Activated CD4-positive, alpha-beta T cell treated with anti-CD3 and anti-CD28 coated beads, Interleukin-2, Interleukin-4, amounts not matched to agents 100 ng/mL and 50 ng/mL, durations not matched to agents 16 hours and 8 hours (primary cell): ENCODE data around the gene DDB1.
A peak's percentile ranks its signal among the peaks of the same experiment; 100 is the strongest.

Experiments used
- DNase-seq: peaks from one replicate; pipeline ENCODE4 v3.0.0-alpha.2; 2020; ENCODE audit warnings: low spot score

DDB1 gene

GRCh38 chr11:61356706-61357105 lies 23.8 kb upstream of the DDB1 start:
- DNase-seq = no peak

GRCh38 chr11:61354208-61354607 lies 21.3 kb upstream of the DDB1 start:
- no peak for DNase-seq

GRCh38 chr11:61353131-61354067 lies 20.5 kb upstream of the DDB1 start:
- DNase-seq = no peak

DNA sequence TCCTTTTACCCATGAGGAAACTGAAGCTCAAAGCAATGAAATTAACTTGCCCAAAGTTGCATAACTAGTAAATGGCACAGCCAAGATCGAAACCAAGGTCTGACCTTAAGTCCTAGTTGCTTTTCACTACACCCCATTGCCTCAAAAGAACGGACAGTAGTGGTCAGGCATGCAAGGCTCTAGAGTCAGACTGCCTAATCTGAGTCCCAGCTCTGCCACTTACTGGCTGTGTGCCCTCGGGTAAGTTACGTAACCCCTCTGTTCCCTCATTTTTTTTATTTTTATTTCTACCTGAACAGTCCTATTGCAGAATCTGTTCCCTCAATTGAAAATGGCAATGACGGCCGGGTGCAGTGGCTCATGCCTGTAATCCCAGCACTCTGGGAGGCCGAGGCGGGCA lies 19.1 kb upstream of the DDB1 start:
- DNase-seq = no peak

DNA sequence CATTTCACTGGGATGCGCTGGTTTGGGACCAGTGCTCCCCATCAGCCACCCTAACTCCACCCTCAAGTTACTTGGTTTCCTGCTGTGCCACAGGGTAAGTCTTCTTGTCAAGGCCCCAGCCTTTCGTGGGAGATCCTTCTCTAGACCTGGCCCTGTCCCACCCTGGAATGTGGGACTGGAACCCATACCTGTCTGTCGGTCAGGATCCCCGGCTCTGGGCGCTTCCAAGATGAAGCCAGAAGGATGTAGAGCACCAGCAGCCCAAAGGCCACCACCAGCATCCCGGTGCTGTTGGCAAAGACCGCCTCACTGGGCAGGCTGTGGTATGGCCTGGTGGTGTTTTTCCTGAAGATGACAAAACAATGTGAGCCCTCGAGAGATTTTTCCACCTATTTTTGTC lies 17.9 kb upstream of the DDB1 start:
- no peak for DNase-seq

DNA sequence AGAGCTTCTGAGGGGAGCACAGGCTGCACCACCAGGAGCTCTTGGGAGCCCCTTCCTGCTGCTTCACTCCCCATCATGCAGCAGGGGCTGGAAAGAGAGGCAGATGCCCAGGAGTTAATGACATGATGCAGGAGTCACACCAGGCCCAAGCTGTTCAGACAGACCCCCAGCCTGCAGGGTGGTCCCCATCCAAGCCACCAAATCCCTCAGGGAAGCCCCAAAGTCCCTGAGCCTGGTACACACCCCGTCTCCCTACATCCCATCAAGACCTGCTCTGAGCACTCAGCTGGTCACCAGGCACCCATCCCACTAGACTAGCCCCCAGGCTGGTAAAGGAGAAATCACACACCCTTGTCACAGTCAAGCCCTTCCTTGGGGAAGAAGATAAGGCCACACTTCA lies 17.4 kb upstream of the DDB1 start:
- no peak for DNase-seq

DNA sequence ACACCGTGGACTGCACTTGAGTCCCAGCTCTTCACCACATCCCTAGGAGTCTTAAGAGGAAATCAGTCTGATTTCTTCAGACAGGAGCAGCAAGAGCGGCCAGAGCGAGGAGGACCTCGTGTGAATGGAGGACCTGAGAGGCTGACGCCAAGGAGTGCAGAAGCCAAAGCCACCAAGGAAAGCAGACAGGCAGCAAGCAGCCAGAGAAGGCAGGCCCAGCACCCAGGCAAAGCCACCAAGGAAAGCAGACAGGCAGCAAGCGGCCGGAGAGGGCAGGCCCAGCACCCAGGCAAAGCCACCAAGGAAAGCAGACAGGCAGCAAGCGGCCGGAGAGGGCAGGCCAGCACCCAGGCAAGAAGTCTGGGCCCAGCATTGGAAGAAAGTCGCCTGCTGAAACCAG lies 17.0 kb upstream of the DDB1 start:
- DNase-seq = no peak

GRCh38 chr11:61349189-61349751 lies 16.4 kb upstream of the DDB1 start:
- no peak for DNase-seq

DNA sequence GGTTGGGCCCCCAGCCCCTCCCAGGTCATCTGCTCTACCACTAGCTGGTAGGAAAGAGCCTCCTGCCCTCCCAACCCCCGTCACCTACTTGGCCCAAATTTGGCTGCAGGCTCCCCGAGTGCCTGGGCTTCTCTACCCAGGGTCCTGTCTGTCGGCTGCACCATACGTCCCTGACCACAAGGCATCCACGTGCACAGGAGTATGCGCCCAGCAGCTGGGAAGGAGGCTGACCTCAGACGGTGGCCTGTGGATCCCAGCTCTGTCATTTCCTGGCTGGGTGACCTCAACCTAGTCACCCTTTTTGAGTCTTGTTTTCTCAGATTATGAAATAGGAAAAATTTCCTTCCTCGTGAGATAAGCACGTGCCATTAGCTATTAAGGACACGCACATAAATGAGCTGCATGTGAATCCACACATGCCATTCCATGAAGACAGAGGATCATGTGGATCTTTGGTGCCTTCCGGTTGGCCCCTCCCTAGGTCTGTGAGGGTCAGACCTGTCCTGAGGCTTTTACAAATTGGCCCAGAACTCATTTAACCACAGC lies 15.1 kb upstream of the DDB1 start:
- no peak for DNase-seq

DNA sequence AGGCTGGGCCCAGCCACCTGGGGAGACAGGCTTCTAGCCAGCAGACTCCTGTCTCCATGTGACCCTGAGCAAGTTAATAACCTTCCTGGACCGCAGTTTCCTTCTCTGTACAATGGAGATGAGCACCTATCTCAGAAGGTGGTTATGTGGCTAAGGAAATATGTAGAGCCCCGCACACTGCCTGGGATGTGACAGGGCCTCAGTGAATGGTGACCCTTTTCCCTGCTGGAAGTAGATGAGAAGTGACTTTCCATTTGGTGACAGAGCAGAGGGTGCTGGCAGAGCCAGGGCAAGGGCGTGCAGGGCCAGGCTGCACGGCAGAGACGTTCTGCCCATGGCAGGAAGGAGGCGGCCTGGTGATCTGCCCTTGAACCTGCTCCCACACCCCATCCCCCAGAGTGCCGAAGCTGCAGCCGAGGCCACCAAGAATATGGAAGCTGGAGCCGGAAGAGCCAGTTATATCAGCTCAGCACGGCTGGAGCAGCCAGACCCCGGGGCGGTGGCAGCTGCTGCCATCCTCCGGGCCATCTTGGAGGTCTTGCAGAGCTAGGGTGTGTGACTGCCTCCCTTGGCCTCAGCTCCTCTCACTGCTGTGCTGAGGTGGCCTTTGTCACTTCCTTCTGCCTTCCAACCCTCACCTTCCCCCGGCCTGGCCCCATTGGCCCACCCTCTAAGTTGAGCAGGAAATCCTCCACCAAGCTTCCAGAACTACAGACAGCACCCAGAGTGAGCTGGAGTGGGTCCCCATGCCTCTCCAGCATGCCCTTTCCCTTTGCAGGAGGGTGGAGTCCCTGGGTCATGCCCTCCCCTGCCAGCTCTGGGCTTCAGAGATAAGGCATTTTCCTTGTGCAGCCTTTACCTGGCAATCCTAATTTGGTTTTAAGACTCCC lies 13.3 kb upstream of the DDB1 start:
- DNase-seq = no peak

GRCh38 chr11:61345170-61345610 lies 12.3 kb upstream of the DDB1 start:
- DNase-seq = no peak

- DNase-seq = no peak
These were observed 11.2 kb upstream of the DDB1 start for GRCh38 chr11:61343792-61344745.

- no peak for DNase-seq
These were observed 9.4 kb upstream of the DDB1 start for GRCh38 chr11:61342207-61342803.

- no peak for DNase-seq
These were observed 8.8 kb upstream of the DDB1 start for GRCh38 chr11:61341706-61342105.

GRCh38 chr11:61340979-61341378 lies 8.1 kb upstream of the DDB1 start:
- no peak for DNase-seq

DNA sequence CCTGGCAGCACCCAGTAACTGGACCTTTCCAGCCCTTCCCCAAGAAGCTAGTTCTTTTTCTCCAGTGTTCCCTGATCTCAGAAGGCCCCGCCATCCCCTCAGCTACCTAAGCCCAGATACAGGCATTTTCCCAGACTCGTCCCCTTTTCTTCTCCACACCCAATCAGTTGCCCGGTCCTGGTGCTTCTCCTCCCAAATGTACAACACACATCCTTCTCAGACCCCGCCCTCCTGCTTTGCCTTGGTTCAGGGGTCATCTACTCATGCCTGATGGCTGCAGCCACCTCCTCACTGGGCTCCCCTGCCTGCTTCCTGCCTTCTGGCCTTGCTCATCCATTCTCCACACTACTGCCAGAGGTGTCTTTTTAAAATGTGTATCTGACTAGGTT lies 6.6 kb upstream of the DDB1 start:
- no peak for DNase-seq

GRCh38 chr11:61338783-61339489 lies 6.0 kb upstream of the DDB1 start:
- DNase-seq = no peak

DNA sequence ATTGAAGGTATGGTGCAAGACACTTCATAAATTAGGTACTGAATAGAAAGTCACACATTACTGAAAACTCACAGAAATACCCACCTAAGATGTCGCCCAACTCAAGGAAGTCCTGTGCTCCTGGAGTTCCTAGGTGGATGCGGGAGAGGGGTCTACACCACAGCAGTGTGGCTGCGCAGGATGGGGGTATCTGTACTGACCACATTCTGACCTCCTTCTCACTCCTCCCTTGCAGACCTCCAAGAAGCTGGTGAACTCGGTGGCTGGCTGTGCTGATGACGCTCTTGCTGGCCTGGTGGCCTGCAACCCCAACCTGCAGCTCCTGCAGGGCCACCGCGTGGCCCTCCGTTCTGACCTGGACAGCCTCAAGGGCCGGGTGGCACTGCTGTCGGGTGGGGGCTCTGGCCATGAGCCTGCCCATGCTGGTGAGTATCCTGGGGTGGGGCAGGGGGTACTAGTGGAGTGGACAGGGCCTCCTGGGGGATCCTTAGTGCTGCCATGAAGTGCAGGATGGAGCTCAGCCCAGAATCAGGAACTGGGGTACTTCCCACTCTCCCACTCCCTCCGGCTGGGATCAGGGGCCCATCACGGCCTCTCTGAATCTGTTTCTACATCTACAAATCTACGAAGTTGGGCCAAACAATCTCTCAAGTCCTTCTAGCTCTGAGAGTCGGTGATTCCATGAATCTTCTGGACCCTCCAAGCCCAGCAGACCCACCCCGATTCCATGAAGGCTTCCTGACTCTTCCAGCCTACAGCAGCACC lies 5.0 kb upstream of the DDB1 start:
- no peak for DNase-seq

- DNase-seq = peak; percentile 87
These were observed 3.4 kb upstream of the DDB1 start for GRCh38 chr11:61336171-61336935.
